ENCODE measurements around the gene TNK2. TPM values are rescaled to one million over a fixed set of nuclear protein-coding genes. Genes with fewer than 3 reads are reported as not detected.
A peak's percentile ranks its signal among the peaks of the same experiment; 100 is the strongest.
"Not testable (repeated sequence)": the region's sequence is repeated elsewhere in the genome, so short reads cannot be mapped to it uniquely, and the experiment has no call there.

Gene TNK2
- total RNA-seq, 2 donors from 2014 or later = 24.3 to 34.1 TPM

DNA sequence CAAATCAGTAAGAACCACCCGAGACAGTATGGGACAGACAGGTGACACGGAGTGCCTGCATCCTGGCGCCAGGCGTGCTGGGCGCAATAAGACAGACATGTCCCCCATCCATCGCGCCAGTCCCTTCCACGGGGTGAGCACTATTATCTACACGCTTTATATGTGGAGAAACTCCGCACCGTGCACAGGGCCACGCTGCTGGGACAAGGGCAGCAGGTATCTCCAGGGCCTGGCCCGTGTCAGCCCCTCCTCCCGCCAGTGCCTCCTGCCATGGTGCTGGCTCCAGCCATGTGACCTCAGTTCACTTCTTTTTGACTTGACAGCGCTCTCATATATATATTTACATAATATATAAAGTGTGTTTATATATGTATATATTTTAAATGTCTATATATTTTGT is 42.6 kb downstream of the TNK2 start:
- DNase-seq (ENCODE audit: low spot score) = no peak
- intact Hi-C loops (cut with DNase I) = loop anchor here in 1 of 2 donors (10.0 kb wide), 1 partner anchor 49 kb away; no protein-coding TSS in a partner anchor

DNA sequence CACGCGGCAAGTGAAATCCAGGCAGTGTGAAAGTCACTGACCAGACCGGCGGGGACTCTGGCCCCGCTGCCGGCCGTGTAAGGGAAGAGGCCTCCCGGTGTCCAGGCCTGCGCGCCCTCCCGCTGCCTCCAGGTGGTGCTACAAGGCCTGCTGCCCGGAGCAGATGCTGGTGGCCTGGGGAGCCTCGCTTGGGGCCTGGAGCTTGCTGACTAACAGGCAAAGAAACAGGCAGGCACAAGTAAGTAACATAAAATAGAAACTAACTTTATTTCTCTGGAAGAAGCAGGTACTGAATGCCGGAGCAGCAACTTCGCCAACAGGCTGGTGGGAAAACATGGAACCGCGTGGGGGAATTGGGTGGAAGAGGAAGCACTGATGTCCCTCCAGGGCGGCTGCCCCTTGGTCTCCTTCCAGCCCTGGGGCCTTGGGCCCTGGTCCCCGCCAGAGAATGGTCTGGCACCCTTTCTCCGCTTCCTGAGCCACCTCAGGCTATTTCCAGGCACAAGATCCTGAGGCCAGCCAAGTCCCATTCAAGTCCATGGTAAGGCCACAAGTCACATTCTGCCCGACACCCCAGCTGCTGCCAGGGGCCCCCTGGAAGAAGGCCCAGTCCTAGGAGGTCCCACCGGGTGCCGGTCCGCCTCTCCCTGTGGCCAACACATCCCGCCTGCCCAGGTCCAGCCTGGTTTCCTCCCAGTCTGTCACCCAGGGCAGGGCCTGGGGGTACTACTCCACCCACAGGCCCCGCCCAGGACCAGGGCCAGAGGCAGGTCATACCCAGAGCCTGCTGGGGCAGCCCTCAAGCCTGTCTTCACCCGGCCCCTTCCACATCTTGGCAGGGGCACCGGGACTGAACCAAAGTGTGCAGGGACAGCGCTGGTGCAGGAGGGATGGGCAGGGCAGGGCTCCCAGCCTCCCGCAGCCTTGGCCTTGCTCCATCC is 45.0 kb downstream of the TNK2 start:
- peak; percentile 97 for DNase-seq (ENCODE audit: low spot score)
- intact Hi-C loops (cut with DNase I) = loop anchor here (2.0 to 10.0 kb wide), 2 partner anchors 29 to 51 kb away; no protein-coding TSS in a partner anchor

DNA sequence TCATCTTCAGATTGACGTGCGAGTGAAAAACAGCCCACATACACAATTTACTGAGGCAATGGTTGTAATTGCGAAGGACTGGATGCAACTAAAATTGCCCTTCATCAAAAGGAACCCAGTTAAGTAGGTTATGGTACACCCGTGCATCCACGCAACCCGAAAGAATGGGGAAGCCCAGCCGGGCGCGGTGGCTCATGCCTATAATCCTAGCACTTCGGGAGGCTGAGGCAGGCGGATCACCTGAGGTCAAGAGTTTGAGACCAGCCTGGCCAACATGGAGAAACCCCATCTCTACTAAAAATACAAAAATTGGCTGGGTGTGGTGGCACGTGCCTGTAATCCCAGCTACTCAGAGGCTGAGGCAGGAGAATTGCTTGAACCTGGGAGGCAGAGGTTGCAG is 46.0 kb downstream of the TNK2 start:
- intact Hi-C loops (cut with DNase I) = loop anchor here (2.0 to 10.0 kb wide), 2 partner anchors 30 to 52 kb away; no protein-coding TSS in a partner anchor
- DNase-seq (ENCODE audit: low spot score) = not testable (repeated sequence)

DNA sequence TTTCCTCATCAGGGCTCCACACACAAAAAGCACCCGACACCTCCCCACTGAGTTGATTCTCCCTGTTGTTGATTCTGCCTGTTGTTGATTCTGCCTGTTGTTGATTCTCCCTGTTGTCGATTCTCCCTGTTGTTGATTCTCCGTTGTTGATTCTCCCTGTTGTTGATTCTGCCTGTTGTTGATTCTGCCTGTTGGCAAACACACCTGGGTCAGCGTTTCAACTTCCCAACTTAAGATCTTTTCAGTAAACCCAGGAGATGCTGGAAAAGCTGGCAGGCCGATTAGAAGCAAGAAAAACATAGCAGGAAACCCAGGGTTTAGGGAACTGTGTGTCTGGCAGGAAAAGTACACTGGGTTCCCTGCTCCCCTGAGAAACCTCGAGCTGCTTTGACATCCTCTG is 47.9 kb downstream of the TNK2 start:
- DNase-seq (ENCODE audit: low spot score) = no peak
- intact Hi-C loops (cut with DNase I) = loop anchor here in 1 of 2 donors (10.0 kb wide), 1 partner anchor 54 kb away; no protein-coding TSS in a partner anchor

DNA sequence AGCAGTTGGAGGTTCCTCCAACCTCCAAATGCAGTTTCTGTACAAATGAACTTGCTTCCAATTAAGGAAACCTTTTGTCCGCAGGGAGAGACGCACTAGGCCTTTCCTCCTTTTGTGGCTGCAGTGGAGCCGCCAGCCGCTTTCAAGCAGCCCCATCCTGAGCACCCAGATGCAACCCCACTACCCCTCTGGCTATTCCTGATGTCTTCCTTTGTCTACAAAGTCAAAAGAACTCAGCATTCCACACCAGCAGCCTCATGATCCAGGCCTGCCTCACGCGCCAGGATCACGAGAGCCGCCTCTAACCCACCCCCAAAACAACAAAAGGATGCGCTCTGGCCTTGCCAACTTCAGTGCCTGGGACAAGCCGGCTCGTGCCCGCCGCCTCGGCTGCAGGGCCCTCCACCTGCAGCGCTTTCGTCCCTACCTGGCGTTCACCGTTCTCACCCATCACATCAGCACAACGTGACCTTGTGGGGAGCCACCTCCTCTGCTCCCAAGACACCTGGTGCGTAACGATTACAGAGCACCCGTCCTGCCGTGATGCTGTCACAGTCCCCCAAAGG is 48.4 kb downstream of the TNK2 start:
- no peak for DNase-seq (ENCODE audit: low spot score)
- intact Hi-C loops (cut with DNase I) = loop anchor here (5.0 to 10.0 kb wide), 2 partner anchors 55 to 57 kb away; no protein-coding TSS in a partner anchor

DNA sequence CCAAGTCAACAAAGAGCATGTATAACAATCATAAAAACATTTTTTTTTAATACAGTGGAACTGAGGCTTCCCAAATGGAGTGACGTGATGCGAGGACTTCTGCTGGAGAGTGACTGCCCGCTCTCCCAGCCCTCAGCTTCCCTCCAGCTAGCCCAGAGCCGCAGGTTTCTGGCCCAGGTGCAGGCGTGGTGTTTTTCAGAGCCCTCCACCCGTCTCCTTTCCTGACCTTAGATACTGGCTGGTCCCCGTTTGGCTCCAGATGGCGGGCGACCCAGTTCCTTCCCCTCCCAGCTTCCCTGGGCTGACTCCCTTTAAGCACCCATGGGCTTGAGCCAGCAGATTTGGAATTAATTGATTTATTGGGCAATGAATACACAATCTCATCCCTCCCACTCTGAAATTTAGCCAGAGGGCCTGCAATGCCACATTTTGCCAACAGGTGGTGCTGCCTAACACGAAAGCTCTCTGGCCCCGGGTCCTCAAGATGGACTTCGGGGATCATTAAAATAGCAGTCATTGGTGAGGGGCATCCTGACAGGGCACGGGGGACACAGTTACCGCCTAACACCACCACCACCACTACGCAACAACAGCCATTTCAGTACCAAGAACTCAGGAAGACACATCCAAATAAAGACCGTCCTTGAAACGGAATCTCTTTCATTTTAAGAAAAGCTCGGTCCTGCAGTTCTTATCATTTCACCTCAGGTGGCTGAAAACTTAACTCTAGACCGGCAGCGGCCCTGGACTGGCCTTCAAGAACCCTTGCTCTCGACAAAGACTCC is 49.1 kb downstream of the TNK2 start:
- intact Hi-C loops (cut with DNase I) = loop anchor here in 1 of 2 donors (5.0 kb wide), 1 partner anchor 58 kb away; no protein-coding TSS in a partner anchor

DNA sequence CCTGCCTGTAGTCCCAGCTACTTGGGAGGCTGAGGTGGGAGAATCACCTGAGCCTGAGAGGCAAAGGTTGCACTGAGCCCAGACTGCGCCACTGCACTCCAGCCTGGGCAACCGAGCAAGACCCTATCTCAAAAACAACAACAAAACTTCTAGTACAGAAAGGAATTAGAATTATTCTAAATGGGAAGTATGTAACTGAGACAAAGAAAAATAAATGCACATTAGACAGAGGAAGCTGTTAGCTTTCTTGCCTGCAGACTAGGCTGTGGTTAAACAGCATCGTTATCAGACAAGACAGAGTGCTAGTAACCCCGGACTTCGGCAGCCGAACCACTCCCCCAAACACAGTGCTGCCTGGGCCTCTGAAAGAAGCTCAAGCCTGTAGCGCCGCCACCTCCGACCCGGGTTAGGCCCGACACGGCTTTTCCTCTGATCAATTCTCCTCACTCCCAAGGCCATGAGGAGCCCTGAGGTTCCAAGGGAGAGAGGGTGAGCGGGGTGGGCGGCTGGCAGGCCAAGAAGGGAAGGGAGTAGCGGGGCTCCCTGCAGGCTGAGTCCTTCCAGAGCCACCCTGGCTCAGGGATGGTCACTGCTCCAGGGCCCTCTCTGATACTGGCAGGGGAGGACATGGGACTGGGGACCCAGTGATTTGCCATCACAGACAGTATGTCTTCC is 51.8 kb downstream of the TNK2 start:
- intact Hi-C loops (cut with DNase I) = loop anchor here in 1 of 2 donors (5.0 kb wide), 1 partner anchor 61 kb away; no protein-coding TSS in a partner anchor

More for the DNA sequence above, 49.1 kb downstream of the TNK2 start:
- DNase-seq (ENCODE audit: low spot score) = peak; percentile 90

DNA sequence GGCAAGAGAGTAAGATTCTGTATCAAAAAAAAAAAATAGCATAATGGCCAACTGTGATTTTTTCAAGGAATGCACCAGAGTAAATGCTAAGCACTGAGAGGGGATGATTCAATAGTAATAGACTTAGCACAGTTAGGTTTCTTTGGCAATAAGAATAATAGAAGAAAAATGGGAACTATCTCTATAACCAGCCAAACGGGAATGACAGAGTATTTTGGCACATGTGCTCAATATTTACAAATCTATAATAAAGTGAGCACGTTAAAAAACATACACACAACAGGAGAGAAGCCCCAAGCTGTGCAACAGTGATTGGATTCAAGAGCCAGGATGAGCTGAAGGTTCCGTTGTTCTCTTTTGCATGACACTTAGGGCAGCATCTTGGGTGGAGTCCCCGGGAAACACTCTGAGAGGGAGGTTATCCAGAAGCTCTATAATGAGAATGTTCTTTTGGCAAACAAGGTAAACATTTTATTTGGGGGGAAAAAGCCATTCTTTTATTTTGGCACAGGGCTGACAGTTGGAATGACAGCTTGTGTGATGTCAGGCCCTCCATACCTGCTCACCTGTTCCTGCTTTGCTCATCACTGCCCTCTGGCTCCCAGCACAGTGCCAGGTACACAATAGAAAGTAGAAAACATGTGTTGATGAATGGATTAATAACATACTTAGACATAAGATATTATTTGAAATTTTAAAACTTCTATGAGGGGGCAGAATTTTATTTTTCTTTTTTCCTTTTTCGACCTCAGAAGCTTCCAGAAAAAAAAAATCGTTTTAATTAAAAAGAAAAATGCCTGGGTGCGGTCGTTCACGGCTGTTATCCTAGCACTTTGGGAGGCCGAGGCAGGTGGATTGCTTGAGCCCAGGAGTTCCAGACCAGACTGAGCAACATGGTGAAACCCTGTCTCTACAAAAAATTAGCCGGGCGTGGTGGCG is 52.6 kb downstream of the TNK2 start:
- no peak for DNase-seq (ENCODE audit: low spot score)
- intact Hi-C loops (cut with DNase I) = loop anchor here in 1 of 2 donors (5.0 kb wide), 1 partner anchor 62 kb away; no protein-coding TSS in a partner anchor

More for the DNA sequence above, 51.8 kb downstream of the TNK2 start:
- no peak for DNase-seq (ENCODE audit: low spot score)

DNA sequence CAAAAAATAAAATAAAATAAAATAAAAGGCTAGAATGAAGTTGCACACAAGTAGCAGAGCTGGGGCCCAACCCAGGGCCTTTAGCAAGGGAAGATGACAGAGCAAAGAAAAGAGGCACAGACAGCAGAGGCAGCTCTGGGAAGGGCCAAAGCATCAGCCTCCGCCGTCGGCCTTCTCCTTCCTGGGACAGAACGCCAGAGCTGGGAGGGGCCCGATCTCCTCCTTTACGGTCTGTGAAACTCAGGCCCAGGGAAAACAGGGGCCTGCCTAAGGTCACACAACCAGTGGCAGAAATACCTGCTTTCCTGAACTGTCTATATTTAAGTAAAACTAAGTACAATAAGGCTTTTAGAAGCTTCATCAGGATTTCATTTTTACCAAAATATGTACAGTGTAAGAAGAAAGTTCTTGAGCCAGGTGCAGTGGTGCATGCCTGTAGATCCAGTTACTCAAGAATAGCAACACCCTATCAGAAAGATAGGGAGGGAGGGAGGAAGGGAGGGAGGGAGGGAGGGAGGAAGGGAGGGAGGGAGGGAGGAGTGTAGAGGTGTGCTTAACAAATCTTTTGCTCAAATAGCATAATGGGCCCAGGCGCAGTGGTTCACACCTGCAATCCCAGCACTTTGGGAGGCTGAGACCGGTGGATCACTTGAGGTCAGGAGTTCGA is 53.6 kb downstream of the TNK2 start:
- intact Hi-C loops (cut with DNase I) = loop anchor here in 1 of 2 donors (5.0 kb wide), 1 partner anchor 63 kb away; no protein-coding TSS in a partner anchor
- no peak for DNase-seq (ENCODE audit: low spot score)

DNA sequence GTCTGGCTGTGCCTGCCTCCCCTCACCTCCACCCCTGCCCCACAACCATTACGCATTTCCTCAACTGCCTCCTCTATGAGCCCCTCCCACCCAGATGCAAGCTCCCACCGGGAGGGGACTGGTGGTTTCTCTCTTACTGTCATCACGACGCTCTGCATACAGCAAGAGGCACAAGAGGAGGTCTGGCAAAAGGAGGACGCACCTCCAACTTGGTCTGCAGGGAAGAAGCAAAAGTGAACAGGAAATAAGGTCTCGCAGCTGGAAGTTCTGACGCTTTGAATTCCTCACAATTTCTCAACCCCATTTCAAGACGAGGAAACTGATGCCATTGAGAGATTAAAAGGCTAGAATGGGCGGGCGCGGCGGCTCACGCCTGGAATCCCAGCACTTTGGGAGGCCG is 54.4 kb downstream of the TNK2 start:
- DNase-seq (ENCODE audit: low spot score) = no peak
- intact Hi-C loops (cut with DNase I) = no loop called here

DNA sequence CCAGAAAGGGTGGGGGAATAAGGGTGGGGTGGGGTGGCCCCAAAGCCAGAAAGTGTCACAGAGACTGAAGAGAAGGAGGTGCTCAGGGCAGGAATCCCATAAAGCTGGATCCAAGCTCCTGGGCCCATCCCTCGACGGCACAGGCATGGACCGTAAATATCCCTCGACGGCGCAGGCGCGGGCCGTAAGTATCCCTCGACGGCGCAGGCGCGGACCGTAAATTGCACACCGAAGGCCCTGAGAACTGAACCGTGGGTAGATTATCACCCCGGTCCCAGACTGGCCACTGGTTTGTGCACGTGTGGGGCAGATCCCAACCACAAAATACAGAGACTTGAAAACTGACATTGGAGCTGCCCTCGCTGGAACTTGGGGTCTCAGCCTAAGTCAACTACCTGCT is 55.3 kb downstream of the TNK2 start:
- no peak for DNase-seq (ENCODE audit: low spot score)
- intact Hi-C loops (cut with DNase I) = no loop called here

DNA sequence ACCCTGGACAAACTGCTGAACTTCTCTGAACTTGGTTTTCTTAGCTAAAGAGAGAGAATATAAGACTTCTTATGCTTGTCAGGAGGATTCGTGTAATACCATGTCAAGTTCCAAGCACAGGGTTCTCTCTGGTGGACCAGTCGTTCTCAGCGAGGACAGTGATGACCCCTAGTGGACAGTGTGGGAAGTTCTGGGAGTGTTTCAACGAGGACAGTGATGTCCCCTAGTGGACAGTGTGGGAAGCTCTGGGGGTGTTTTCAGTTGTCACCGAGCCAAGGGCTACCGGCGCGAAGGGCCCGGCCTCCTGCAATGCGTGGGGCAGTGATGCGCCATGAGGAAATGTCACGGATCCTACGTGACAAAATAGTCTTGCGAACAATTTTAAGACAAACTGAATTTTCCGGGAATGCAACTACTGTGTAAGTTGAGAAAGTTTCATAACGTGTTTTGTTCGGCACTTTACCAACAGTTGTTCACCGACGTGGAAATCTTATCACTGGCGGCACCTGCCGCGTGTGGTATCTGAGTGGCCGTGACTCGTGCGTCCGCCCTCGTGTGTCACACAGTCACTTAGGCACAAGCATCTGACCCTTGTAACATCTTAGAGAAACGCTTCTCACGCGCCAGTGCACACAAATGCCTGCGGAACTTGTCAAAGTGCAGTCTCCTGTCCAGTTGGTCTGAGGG is 57.4 kb downstream of the TNK2 start:
- DNase-seq (ENCODE audit: low spot score) = peak; percentile 90
- intact Hi-C loops (cut with DNase I) = no loop called here

DNA sequence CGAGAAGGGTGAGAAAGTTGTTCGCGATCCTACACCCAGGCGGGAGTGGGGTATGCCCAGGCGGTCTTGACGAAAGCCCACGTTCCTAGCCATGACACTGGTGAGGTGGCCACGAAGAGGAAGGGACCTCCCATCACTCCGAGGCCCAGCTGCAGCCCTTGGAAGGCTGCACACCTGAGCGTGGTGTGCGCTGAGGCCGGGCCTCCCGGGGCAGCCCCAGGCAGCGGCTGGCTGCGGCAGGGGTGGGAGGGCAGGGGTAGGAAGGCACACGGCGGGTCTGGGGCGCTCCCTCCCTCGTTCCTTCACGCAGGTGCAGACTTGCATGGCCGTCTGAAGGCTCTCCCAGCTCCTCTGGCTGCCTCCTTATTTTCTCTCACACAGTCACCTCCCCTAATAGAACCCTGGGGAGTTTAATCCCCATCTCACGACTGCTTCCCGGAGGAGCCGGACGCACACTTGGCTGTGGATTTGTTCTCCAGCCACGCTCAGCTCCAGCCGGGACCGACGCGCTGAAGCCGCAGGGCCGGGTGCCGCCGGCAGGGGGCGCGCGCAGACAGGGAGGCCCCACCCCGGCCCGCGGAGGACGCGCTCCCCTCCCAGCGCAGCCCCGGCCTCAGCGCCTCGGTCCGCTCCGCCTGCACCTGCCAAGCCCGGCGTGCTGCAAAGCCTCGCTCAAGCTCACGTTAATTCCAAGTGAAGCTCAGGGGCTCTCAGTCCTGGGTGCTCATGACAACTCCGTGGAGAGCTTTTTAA is 58.9 kb downstream of the TNK2 start:
- intact Hi-C loops (cut with DNase I) = no loop called here
- no peak for DNase-seq (ENCODE audit: low spot score)

DNA sequence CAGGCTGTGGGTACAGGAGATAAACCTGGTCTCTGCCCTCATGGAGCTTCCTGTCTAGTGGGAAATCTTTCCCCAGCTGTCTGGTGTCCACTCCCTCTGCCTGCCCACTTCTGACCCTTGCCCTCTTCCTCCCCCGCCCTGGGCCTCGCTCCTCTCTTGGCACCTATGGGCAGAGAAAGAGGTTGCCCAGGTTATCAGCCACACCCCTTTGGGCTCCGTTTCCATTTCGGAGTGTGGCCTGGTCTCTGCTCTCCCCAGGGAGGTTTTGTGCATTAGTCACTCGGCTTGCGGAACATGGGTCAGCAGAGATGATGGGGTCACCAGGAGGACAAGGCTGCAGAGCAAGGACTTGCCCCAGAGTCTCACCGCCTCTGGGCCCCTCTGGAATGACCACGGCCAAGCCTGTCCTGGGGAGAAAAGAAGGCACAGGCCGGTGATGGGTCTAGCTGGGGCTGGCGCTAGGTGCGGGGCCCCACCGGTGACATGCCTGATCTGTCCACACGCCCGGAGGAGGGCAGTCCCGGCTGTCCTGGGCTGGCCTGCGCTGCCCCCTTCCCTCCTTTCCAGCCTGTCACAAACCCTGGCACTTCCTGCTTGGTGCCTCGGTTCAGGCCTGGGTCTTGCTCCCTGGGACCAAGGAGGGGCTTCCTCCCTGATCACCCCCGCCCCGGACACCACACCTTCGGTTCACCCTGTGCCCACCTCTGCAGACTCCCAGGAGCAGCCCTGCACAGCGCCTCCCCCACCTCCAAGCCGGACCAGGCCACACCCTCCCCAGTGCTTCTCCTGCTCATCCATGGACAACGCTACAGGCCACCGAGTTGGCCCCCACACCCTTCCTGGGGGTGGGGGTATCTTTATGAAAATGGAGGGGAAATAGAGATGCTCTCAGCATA is 61.0 kb downstream of the TNK2 start:
- no peak for DNase-seq (ENCODE audit: low spot score)

DNA sequence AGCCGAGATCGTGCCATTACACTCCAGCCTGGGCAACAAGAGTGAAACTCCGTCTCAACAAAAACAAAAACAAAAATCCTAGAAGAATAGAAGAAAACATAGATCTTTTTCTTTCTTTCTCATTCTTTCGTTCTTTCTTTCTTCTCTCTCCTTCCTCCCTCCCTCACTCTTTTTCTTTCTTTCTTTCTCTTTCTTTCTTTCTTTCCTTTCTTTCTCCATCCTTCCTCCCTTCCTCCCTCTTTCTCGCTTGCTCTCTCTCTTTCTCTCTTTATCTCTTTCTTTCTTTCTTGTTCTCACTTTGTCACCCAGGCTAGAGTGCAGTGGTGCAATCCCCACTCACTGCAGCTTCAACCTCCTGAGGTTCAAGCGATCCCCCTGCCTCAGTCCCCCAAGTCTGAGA is 62.9 kb downstream of the TNK2 start:
- no peak for DNase-seq (ENCODE audit: low spot score)
- intact Hi-C loops (cut with DNase I) = no loop called here

More for the DNA sequence above, 61.0 kb downstream of the TNK2 start:
- intact Hi-C loops (cut with DNase I) = no loop called here

Measured in posterior vena cava (tissue), 2 donors.